ENCODE results near the gene RBM27. TPM values are rescaled to one million over a fixed set of nuclear protein-coding genes. Genes with fewer than 3 reads are reported as not detected.

Gene RBM27
- total and polyA plus RNA-seq, 3 experiments from 2014 or later, result 5.1 to 31.9 (median 30.8) TPM

- H3K27me3 ChIP-seq (ENCODE audit: insufficient read depth, low read length, poor library complexity, severe bottlenecking), result no peaks in the 10 kb centered on the region
- Mint-ChIP-seq H3K9me3 (no peaks in the 10 kb centered on the region), H3K4me3 (no peak overlapping the region), H3K27me3 (no peaks in the 10 kb centered on the region), H3K36me3 (peaks cover 5 to 65% (median 14%) of the 10 kb centered on the region in 3 donors), H3K4me1 (peaks cover 17 to 33% (median 31%) of the 10 kb centered on the region in 3 donors), H3K27ac (no peak overlapping the region)
- H3K4me1 ChIP-seq (ENCODE audit: insufficient read depth, low read length), result no peaks in the 10 kb centered on the region
- no peaks in the 10 kb centered on the region for H3K36me3 ChIP-seq (ENCODE audit: insufficient read depth, low read length)
- H3K27ac ChIP-seq (ENCODE audit: low read depth, low read length), result no peak overlapping the region
- POLR2A ChIA-PET, result no interaction called here
- H3K9me3 ChIP-seq (ENCODE audit: low read length), result no peaks in the 10 kb centered on the region
- no peak for DNase-seq
- H3K4me3 ChIP-seq (ENCODE audit: low read length), result no peak overlapping the region
- CTCF ChIA-PET, result no interaction called here
Measured at GRCh38 chr5:146248561-146248960, 45.2 kb downstream of the RBM27 start.

- Histone ChIP-seq H3K9me3 (ENCODE audit: low read length) (no peaks in the 10 kb centered on the region), H3K36me3 (ENCODE audit: insufficient read depth, low read length) (peaks cover 5% of the 10 kb centered on the region), H3K4me3 (ENCODE audit: low read length) (no peak overlapping the region), H3K27ac (ENCODE audit: low read depth, low read length) (no peak overlapping the region), H3K27me3 (ENCODE audit: insufficient read depth, low read length, poor library complexity, severe bottlenecking) (no peaks in the 10 kb centered on the region), H3K4me1 (ENCODE audit: insufficient read depth, low read length) (no peaks in the 10 kb centered on the region)
- no peak overlapping the region for H3K4me3 Mint-ChIP-seq
- H3K27ac Mint-ChIP-seq, result no peak overlapping the region
- H3K27me3 Mint-ChIP-seq, result no peaks in the 10 kb centered on the region
- H3K36me3 Mint-ChIP-seq, result peaks cover 5 to 70% (median 14%) of the 10 kb centered on the region in 3 donors
- H3K9me3 Mint-ChIP-seq, result no peaks in the 10 kb centered on the region
- POLR2A ChIA-PET, result no interaction called here
- H3K4me1 Mint-ChIP-seq, result peaks cover 17 to 37% (median 32%) of the 10 kb centered on the region in 3 donors
- DNase-seq, result no peak
- CTCF ChIA-PET, result no interaction called here
Measured at GRCh38 chr5:146249801-146250200, 46.4 kb downstream of the RBM27 start.

Other genes with a start within 250 kb of the RBM27 start
- under 1 TPM; 0.53 to 0.96 TPM for gene PLAC8L1, start 98.0 kb upstream of the RBM27 start, total RNA-seq
- gene PLAC8L1, start 98.0 kb upstream of the RBM27 start, polyA plus RNA-seq, result not detected
- gene LARS1, start 21.0 kb upstream of the RBM27 start, total RNA-seq, result 100 to 1,000 TPM; 163 to 171 TPM
- gene LARS1, start 21.0 kb upstream of the RBM27 start, polyA plus RNA-seq, result 94.7 TPM
- gene POU4F3, start 135.2 kb downstream of the RBM27 start, total RNA-seq, result under 1 TPM in 1 of 2 experiments, not detected in 1; 0.11 TPM
- not detected for gene POU4F3, start 135.2 kb downstream of the RBM27 start, polyA plus RNA-seq
- gene TCERG1, start 243.7 kb downstream of the RBM27 start, total RNA-seq, result 100 to 1,000 TPM in 1 of 2 experiments, 10 to 100 TPM in 1; 99.4 to 110 TPM
- gene TCERG1, start 243.7 kb downstream of the RBM27 start, polyA plus RNA-seq, result 37.8 TPM

Data from CD8-positive, alpha-beta memory T cell (primary cell).